Retinal pigment epithelial cell (primary cell): ENCODE measurements around the gene SYNGR1.

Experiments used
- DNase-seq: peaks from one replicate; pipeline ENCODE4 v3.0.0-alpha.2; 2010; ENCODE audit warnings: low read depth
- H3K4me3 ChIP-seq: 2 replicates; pipeline ENCODE4 v1.5.1; 2011; ENCODE audit warnings: mild to moderate bottlenecking, low read length, control low read depth, moderate library complexity
- TF ChIP-seq, protein P1 (sequence below): conservative IDR thresholded peaks from 2 replicates; pipeline ENCODE4 v1.5.1; 2011; ENCODE audit warnings: low read depth, low read length, control low read depth, inconsistent platforms

Gene SYNGR1

DNA sequence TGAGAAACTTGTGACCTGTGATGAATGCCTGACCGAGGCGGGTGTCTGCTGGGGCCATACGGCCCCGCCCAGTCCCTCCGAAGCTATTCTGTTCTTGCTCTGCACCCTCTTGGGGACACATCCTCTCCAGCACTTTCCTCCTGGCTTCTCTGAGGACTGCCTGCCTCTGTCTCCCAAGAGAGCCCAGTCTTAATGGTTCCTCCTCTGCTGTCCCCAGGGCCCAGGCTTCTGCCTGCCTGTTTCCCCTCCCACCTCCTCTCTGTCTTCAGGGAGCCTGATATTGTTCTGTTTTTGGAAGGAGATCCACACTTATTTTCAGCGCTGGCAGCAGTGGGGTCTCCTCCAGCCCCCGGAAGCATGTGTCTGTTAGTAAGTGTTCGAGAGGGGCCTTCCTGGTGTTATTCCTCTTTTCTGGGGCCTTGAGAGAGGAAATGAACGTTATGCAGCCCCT lies 18.7 kb downstream of the SYNGR1 start:
- no peak for DNase-seq
- no peak overlapping the region for H3K4me3 ChIP-seq
- TF ChIP-seq, protein P1, sequence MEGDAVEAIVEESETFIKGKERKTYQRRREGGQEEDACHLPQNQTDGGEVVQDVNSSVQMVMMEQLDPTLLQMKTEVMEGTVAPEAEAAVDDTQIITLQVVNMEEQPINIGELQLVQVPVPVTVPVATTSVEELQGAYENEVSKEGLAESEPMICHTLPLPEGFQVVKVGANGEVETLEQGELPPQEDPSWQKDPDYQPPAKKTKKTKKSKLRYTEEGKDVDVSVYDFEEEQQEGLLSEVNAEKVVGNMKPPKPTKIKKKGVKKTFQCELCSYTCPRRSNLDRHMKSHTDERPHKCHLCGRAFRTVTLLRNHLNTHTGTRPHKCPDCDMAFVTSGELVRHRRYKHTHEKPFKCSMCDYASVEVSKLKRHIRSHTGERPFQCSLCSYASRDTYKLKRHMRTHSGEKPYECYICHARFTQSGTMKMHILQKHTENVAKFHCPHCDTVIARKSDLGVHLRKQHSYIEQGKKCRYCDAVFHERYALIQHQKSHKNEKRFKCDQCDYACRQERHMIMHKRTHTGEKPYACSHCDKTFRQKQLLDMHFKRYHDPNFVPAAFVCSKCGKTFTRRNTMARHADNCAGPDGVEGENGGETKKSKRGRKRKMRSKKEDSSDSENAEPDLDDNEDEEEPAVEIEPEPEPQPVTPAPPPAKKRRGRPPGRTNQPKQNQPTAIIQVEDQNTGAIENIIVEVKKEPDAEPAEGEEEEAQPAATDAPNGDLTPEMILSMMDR: no peak

DNA sequence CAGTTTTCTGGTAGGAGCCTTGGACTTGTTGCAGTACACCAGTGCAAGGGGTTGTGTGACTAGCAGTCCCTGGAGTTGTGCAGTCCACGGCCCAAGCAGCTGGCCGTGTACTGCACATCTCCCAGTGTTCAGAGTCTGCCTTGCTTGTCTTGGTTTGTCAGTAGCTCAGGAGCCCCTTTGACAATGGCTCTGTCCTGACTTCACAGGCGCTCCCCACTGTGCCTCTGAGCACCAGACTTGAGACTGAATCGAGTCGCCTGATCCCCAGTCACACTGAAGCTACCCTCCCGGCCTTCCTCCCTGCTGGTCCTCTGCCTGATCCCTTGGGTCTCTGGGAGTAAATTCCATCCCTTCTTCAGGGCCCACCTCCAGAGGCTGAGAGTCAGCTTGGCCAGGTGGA lies 19.4 kb downstream of the SYNGR1 start:
- TF ChIP-seq, protein P1: no peak
- H3K4me3 ChIP-seq: no peak overlapping the region

DNA sequence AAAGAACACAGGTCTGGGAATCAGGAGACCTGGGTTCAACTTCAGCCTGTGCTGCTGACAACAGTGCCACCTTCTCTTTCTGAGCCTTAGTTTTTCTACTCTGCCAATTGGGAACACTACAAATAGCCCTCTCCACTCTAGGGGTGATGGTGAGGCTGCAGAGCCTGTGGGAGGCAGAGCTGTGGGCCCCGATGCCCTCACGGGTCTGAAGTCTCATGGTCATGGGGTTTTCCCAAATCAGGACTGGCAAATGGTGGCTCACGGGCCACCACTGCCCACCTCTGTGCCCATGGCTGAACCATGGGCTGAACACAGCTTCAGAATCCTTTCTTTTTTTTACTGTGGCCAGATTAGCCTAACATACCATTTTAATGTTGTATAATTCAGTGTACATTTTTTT lies 19.8 kb downstream of the SYNGR1 start:
- no peak for DNase-seq
- TF ChIP-seq, protein P1: no peak
- no peak overlapping the region for H3K4me3 ChIP-seq

More for the DNA sequence above, 19.4 kb downstream of the SYNGR1 start:
- no peak for DNase-seq

DNA sequence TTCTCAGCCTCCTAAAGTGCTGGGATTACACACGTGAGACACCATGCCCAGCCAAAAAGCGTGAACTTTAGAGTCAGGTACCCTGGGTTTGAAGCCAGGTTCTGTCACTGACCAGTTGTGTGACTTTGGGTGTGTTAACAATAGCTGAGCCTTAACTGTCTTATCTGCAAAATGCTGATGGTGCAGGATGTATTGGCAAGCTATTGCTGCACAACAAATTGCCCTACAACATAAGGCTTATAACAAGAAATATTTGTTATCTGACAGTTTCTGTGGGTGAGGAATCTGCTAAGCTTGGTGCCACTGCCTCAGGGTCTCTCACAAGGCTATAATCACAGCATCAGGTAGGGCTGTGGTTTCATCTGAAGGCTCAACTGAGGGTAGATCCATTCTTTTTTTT lies 21.9 kb downstream of the SYNGR1 start:
- DNase-seq: no peak
- TF ChIP-seq, protein P1: no peak
- no peak overlapping the region for H3K4me3 ChIP-seq

DNA sequence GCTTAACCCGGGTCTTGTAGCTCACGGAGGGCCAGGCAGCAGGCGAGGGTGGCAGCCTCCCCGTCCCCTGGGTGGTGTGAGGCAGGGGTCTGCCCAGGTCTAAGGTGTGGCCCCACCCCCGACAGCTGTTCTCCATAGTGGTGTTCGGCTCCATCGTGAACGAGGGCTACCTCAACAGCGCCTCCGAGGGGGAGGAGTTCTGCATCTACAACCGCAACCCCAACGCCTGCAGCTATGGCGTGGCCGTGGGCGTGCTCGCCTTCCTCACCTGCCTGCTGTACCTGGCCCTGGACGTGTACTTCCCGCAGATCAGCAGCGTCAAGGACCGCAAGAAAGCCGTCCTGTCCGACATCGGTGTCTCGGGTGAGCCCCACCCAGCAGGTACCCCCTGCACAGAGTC lies 24.4 kb downstream of the SYNGR1 start:
- TF ChIP-seq, protein P1: no peak
- no peak overlapping the region for H3K4me3 ChIP-seq
- DNase-seq: no peak

DNA sequence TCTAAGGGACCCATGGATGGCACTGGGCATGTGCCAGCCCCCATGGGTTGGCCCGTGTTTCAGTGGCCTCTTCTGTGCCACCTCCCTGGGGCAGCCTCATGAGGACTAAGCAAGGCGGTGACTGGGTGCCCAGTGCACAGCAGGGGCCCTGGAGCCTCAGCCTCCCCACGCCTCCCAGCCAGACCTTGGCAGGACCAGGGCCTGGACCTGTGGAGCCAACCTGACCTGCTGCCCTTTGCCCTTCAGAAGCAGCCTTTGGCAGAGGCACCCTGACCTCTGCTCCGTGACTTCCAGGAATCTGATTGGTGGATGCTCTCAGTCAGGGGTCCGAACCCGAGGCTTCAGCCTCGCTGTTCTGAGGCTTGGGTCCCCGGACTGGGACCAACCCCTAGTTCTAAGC lies 25.0 kb downstream of the SYNGR1 start:
- DNase-seq: no peak
- TF ChIP-seq, protein P1: no peak
- H3K4me3 ChIP-seq: no peak overlapping the region

DNA sequence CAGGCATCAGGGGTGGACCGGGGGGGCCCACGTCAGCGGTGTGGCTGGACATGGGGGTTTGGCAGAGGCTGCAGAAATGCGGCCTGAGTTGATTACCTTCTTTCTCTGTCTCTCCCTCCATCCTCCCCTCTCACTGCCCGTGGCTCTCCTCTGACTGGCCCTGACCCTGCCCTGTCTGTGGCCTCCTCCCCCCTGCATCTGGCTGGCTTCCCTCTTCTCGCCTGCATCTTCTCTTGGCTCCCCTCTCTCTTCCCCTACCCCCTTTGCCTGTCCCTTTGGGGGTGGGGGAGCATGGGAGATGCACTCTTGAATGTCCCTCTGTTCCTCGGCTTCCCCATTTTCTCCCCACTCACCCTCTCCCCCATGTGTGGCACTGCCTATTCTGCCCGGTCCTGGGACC lies 25.9 kb downstream of the SYNGR1 start:
- no peak overlapping the region for H3K4me3 ChIP-seq
- TF ChIP-seq, protein P1: no peak
- DNase-seq: no peak
